K562 (cell line): ENCODE measurements around the gene PKLR. TPM values are rescaled to one million over a fixed set of nuclear protein-coding genes. Genes with fewer than 3 reads are reported as not detected.
A peak's percentile ranks its signal among the peaks of the same experiment; 100 is the strongest.

Source experiments
- ARID4B ChIP-seq: sonication (generic); formaldehyde crosslinking; IDR thresholded peaks from 2 replicates; pipeline ENCODE4 v1.8.0; 2022; ENCODE audit warnings: mild to moderate bottlenecking, missing genetic modification reagents
- ATF2 ChIP-seq: sonication (generic); formaldehyde crosslinking; IDR thresholded peaks from 2 replicates; pipeline ENCODE4 v1.8.1; 2022; ENCODE audit warnings: missing genetic modification reagents
- ATF7 ChIP-seq: fragments of 450-650 bp; IDR thresholded peaks from 2 replicates; pipeline ENCODE4 v1.7.1; 2014; ENCODE audit warnings: mild to moderate bottlenecking, moderate library complexity
- FIP1L1 ChIP-seq: fragments of 200-400 bp; formaldehyde crosslinking; IDR thresholded peaks from 2 replicates; pipeline ENCODE4 v1.6.1; 2018; ENCODE audit warnings: mild to moderate bottlenecking, low read depth, low read length; ENCODE audit not compliant: poor library complexity, severe bottlenecking
- HOMEZ ChIP-seq: fragments of 250-450 bp; sonication (Bioruptor Pico); IDR thresholded peaks from 2 replicates; pipeline ENCODE4 v1.4.0; 2020; ENCODE audit warnings: mild to moderate bottlenecking, moderate library complexity
- MECOM ChIP-seq: fragments of 250-450 bp; sonication (Bioruptor Pico); IDR thresholded peaks from 2 replicates; pipeline ENCODE4 v1.8.0; 2022; ENCODE audit warnings: inconsistent platforms
- NBN ChIP-seq: fragments of 450-650 bp; IDR thresholded peaks from 2 replicates; pipeline ENCODE4 v1.6.1; 2016; ENCODE audit warnings: low read depth, mild to moderate bottlenecking
- RFX1 ChIP-seq: fragments of 450-650 bp; IDR thresholded peaks from 2 replicates; pipeline ENCODE4 v1.6.1; 2016; ENCODE audit warnings: mild to moderate bottlenecking, moderate library complexity
- SMAD4 ChIP-seq: fragments of 250-450 bp; sonication (Bioruptor Pico); conservative IDR thresholded peaks from 2 replicates; pipeline ENCODE4 v1.8.0; 2021; ENCODE audit warnings: inconsistent platforms, mild to moderate bottlenecking, moderate library complexity
- polyA plus RNA-seq, 8 experiments: library from polyadenylated mRNA; depleted of rRNA in 4 of 8; stranded (reverse) in 5 of 8; unstranded in 3 of 8; fragments of >200 nt; fragmentation: Nextera tagmentation in 2 of 8; fragmentation: Illumina TruSeq in 1 of 8; extraction: Ambion mirVana in 2 of 8; extraction: Trizol in 1 of 8; gene quantifications; 2 replicates each; pipeline versions ENCODE4 v1.2.1 to v1.2.3, GENCODE V29; 2011 to 2014; ENCODE audit warnings: inconsistent platforms in 1 of 8, missing spikeins in 1 of 8
- total RNA-seq, 7 experiments: library from RNA; depleted of rRNA in 6 of 7; stranded (reverse); fragments of >200 nt in 6 of 7; fragmentation: Illumina TruSeq in 2 of 7; extraction: Trizol in 2 of 7; gene quantifications; 2 replicates each; pipeline versions ENCODE4 v1.2.1 to v1.2.3, GENCODE V29; 2011 to 2021; ENCODE audit warnings: low replicate concordance in 1 of 7
- TF ChIP-seq, protein P1 (sequence below): fragments of 450-650 bp; IDR thresholded peaks from 2 replicates; pipeline ENCODE4 v1.7.1; 2018; ENCODE audit warnings: mild to moderate bottlenecking, low read depth; ENCODE audit not compliant: partially characterized antibody
- TF ChIP-seq, protein P2 (sequence below): sonication (generic); formaldehyde crosslinking; IDR thresholded peaks from 2 replicates; pipeline ENCODE4 v1.8.1; 2023; ENCODE audit warnings: mild to moderate bottlenecking, missing genetic modification reagents
- TF ChIP-seq, protein P3 (sequence below): fragments of 250-450 bp; sonication (Bioruptor Pico); IDR thresholded peaks from 2 replicates; pipeline ENCODE4 v1.8.0; 2021; ENCODE audit warnings: moderate library complexity, mild to moderate bottlenecking, inconsistent platforms

The PKLR gene
- total and polyA plus RNA-seq, 9 of the 15 experiments (the other 6 are each of a cell fraction or from before 2014, with no cell fraction given): 10.7 to 78.4 (median 38.2) TPM

- TF ChIP-seq ARID4B (CRISPR knock-in tag): peak; percentile 89; the same call in 1 of the 2 replicates
- no peak for TF ChIP-seq MECOM
- peak; percentile 27 for TF ChIP-seq FIP1L1
- TF ChIP-seq ATF7: peak; percentile 71; the same call in 1 of the 2 replicates
- no peak for TF ChIP-seq RFX1
- peak; percentile 90 for TF ChIP-seq SMAD4 (CRISPR knock-in tag)
- no peak for TF ChIP-seq HOMEZ (CRISPR knock-in tag)
- TF ChIP-seq, protein P1, sequence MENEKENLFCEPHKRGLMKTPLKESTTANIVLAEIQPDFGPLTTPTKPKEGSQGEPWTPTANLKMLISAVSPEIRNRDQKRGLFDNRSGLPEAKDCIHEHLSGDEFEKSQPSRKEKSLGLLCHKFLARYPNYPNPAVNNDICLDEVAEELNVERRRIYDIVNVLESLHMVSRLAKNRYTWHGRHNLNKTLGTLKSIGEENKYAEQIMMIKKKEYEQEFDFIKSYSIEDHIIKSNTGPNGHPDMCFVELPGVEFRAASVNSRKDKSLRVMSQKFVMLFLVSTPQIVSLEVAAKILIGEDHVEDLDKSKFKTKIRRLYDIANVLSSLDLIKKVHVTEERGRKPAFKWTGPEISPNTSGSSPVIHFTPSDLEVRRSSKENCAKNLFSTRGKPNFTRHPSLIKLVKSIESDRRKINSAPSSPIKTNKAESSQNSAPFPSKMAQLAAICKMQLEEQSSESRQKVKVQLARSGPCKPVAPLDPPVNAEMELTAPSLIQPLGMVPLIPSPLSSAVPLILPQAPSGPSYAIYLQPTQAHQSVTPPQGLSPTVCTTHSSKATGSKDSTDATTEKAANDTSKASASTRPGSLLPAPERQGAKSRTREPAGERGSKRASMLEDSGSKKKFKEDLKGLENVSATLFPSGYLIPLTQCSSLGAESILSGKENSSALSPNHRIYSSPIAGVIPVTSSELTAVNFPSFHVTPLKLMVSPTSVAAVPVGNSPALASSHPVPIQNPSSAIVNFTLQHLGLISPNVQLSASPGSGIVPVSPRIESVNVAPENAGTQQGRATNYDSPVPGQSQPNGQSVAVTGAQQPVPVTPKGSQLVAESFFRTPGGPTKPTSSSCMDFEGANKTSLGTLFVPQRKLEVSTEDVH: peak; percentile 100
- TF ChIP-seq, protein P2, sequence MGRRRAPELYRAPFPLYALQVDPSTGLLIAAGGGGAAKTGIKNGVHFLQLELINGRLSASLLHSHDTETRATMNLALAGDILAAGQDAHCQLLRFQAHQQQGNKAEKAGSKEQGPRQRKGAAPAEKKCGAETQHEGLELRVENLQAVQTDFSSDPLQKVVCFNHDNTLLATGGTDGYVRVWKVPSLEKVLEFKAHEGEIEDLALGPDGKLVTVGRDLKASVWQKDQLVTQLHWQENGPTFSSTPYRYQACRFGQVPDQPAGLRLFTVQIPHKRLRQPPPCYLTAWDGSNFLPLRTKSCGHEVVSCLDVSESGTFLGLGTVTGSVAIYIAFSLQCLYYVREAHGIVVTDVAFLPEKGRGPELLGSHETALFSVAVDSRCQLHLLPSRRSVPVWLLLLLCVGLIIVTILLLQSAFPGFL: 0 out of 2 replicates have a peak, but pooled peaks have one; percentile 22
- TF ChIP-seq, protein P3, sequence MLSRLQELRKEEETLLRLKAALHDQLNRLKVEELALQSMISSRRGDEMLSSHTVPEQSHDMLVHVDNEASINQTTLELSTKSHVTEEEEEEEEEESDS (CRISPR knock-in tag): no peak
- no peak for TF ChIP-seq ATF2 (CRISPR knock-in tag)
- TF ChIP-seq NBN: no peak
Observed at GRCh38 chr1:155277070-155277901, 24.0 kb downstream of the PKLR start, which contains the start of gene HCN3 (continued).
